ENCODE measurements around the gene VTI1A. TPM values are rescaled to one million over a fixed set of nuclear protein-coding genes. Genes with fewer than 3 reads are reported as not detected.
"Not testable (repeated sequence)": the region's sequence is repeated elsewhere in the genome, so short reads cannot be mapped to it uniquely, and the experiment has no call there.

VTI1A gene
- total RNA-seq, 1 donor from 2014 or later: 32.6 TPM

DNA sequence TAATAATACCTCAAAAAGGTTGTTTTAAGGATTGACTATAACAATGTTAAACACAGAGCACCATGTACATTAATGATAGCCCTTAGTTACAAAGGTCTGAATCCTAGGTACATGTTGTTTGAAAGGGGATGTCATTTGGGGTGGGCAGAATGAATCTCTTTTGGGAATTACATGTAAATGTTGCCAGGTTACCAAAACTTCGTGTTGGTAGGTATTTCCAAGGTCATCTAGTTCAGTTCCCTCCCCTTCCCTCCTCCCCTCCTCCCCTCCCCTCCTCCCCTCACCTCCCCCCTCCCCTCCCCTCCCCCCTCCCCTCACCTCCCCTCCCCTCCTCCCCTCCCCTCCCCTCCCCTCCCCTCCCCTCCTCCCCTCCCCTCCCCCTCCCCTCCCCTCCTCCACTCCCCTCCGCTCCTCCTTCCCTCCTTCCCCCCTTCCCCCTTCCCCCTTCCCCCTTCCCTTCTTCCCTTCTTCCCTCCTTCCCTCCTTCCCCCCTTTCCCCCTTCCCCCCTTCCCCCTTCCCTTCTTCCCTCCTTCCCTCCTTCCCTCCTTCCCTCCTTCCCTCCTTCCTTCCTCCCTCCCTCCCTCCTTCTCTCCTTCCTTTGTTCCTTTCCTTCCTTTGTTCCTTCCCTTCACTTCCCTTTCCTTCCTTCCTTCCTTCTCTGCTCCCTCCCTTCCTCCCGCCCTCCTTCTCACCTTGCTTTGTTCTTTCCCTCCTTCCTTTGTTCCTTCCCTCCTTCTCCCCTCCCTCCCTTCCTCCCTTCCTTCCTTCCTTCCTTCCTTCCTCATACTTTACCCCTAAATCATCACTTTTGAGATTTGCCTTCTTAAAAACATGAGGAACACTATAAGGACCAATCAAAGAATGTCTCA lies 8.1 kb downstream of the VTI1A start:
- Mint-ChIP-seq H3K27ac (no peak overlapping the region), H3K9me3 (peaks cover 9% of the 10 kb centered on the region), H3K36me3 (peaks cover 13% of the 10 kb centered on the region), H3K27me3 (no peaks in the 10 kb centered on the region), H3K4me3 (no peak overlapping the region), H3K4me1 (ENCODE audit: unreplicated experiment) (no peaks in the 10 kb centered on the region)
- TF ChIP-seq, protein P1, sequence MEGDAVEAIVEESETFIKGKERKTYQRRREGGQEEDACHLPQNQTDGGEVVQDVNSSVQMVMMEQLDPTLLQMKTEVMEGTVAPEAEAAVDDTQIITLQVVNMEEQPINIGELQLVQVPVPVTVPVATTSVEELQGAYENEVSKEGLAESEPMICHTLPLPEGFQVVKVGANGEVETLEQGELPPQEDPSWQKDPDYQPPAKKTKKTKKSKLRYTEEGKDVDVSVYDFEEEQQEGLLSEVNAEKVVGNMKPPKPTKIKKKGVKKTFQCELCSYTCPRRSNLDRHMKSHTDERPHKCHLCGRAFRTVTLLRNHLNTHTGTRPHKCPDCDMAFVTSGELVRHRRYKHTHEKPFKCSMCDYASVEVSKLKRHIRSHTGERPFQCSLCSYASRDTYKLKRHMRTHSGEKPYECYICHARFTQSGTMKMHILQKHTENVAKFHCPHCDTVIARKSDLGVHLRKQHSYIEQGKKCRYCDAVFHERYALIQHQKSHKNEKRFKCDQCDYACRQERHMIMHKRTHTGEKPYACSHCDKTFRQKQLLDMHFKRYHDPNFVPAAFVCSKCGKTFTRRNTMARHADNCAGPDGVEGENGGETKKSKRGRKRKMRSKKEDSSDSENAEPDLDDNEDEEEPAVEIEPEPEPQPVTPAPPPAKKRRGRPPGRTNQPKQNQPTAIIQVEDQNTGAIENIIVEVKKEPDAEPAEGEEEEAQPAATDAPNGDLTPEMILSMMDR (conservative IDR thresholded peaks at IDR 0.05): no peak
- no peak for DNase-seq (ENCODE audit: extremely low spot score, unreplicated experiment)

GRCh38 chr10:112456533-112456932 lies 9.5 kb downstream of the VTI1A start:
- H3K9me3 Mint-ChIP-seq: peaks cover 9% of the 10 kb centered on the region
- DNase-seq (ENCODE audit: extremely low spot score, unreplicated experiment): no peak
- TF ChIP-seq, protein P1 (conservative IDR thresholded peaks at IDR 0.05): no peak
- H3K36me3 Mint-ChIP-seq: peaks cover 12% of the 10 kb centered on the region
- no peaks in the 10 kb centered on the region for H3K27me3 Mint-ChIP-seq
- no peak overlapping the region for H3K4me3 Mint-ChIP-seq
- H3K4me1 Mint-ChIP-seq (ENCODE audit: unreplicated experiment): no peaks in the 10 kb centered on the region
- H3K27ac Mint-ChIP-seq: no peak overlapping the region

GRCh38 chr10:112460366-112460765 lies 13.4 kb downstream of the VTI1A start:
- H3K4me1 Mint-ChIP-seq (ENCODE audit: unreplicated experiment): no peaks in the 10 kb centered on the region
- no peak overlapping the region for H3K27ac Mint-ChIP-seq
- peaks cover 15% of the 10 kb centered on the region for H3K36me3 Mint-ChIP-seq
- no peak overlapping the region for H3K4me3 Mint-ChIP-seq
- TF ChIP-seq, protein P1 (conservative IDR thresholded peaks at IDR 0.05): no peak
- no peak for DNase-seq (ENCODE audit: extremely low spot score, unreplicated experiment)
- H3K9me3 Mint-ChIP-seq: peaks cover 4% of the 10 kb centered on the region
- H3K27me3 Mint-ChIP-seq: no peaks in the 10 kb centered on the region

- Mint-ChIP-seq H3K4me1 (ENCODE audit: unreplicated experiment) (no peaks in the 10 kb centered on the region), H3K27me3 (no peaks in the 10 kb centered on the region), H3K9me3 (peaks cover 7% of the 10 kb centered on the region), H3K27ac (no peak overlapping the region), H3K36me3 (peaks cover 22% of the 10 kb centered on the region), H3K4me3 (no peak overlapping the region)
- no peak for DNase-seq (ENCODE audit: extremely low spot score, unreplicated experiment)
- TF ChIP-seq, protein P1 (conservative IDR thresholded peaks at IDR 0.05): no peak
Observed at GRCh38 chr10:112461029-112461887, 14.2 kb downstream of the VTI1A start.

DNA sequence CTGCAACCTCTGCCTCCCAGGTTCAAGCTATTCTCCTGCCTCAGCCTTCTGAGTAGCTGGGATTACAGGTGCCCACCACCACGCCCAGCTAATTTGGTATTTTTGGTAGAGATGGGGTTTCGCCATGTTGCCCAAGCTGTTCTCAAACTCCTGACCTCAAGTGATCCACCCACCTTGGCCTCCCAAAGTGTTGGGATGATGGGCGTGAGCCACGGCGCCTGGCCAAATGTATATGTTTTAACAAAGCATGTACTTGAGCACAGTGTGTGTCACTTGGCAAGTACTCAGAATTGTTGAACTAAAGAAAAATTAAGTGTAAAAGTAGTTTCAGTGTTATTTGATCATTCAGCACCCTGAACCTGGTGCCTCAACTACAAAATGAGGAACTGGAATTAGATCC lies 17.1 kb downstream of the VTI1A start:
- not testable (repeated sequence) for H3K9me3 Mint-ChIP-seq
- H3K36me3 Mint-ChIP-seq: peaks cover 33% of the 10 kb centered on the region

More for the DNA sequence above, 17.1 kb downstream of the VTI1A start:
- H3K27me3 Mint-ChIP-seq; H3K4me3 Mint-ChIP-seq; H3K27ac Mint-ChIP-seq; DNase-seq (ENCODE audit: extremely low spot score, unreplicated experiment); H3K4me1 Mint-ChIP-seq (ENCODE audit: unreplicated experiment): not testable (repeated sequence)
